ENCODE results near the gene CDC16.
A peak's percentile ranks its signal among the peaks of the same experiment; 100 is the strongest.
"Not testable (repeated sequence)": the region's sequence is repeated elsewhere in the genome, so short reads cannot be mapped to it uniquely, and the experiment has no call there.

Gene CDC16

GRCh38 chr13:114234645-114235421 is at the start of gene CDC16:
Gene CDC16 (plus strand): TSS chr13:114234897. CDS start chr13:114235085, 188 bp downstream.
- peak; percentile 92 for DNase-seq

- DNase-seq, result no peak
Observed at GRCh38 chr13:114185182-114185971, 49.3 kb upstream of the CDC16 start.

GRCh38 chr13:114194853-114195252 is 39.8 kb upstream of the CDC16 start:
- no peak for DNase-seq

GRCh38 chr13:114196629-114197028 is 38.1 kb upstream of the CDC16 start:
- no peak for DNase-seq

- DNase-seq, result no peak
Observed at GRCh38 chr13:114198556-114198955, 36.1 kb upstream of the CDC16 start.

GRCh38 chr13:114199526-114199925 is 35.2 kb upstream of the CDC16 start:
- not testable (repeated sequence) for DNase-seq

- DNase-seq, result no peak
Observed at GRCh38 chr13:114199954-114200353, 34.7 kb upstream of the CDC16 start.

GRCh38 chr13:114200399-114200911 is 34.2 kb upstream of the CDC16 start:
- peak; percentile 7 for DNase-seq

- no peak for DNase-seq
Observed at GRCh38 chr13:114202581-114202980, 32.1 kb upstream of the CDC16 start.

GRCh38 chr13:114203536-114203935 is 31.2 kb upstream of the CDC16 start:
- no peak for DNase-seq

GRCh38 chr13:114204894-114205293 is 29.8 kb upstream of the CDC16 start:
- no peak for DNase-seq

- no peak for DNase-seq
Observed at GRCh38 chr13:114208134-114208533, 26.6 kb upstream of the CDC16 start.

GRCh38 chr13:114211446-114212157 is 23.1 kb upstream of the CDC16 start:
- no peak for DNase-seq

GRCh38 chr13:114212158-114212495 is 22.6 kb upstream of the CDC16 start:
- peak; percentile 65 for DNase-seq

- DNase-seq, result no peak
Observed at GRCh38 chr13:114213980-114214379, 20.7 kb upstream of the CDC16 start.

- no peak for DNase-seq
Observed at GRCh38 chr13:114219392-114219791, 15.3 kb upstream of the CDC16 start.

- DNase-seq, result no peak
Observed at GRCh38 chr13:114222461-114222968, 12.2 kb upstream of the CDC16 start.

GRCh38 chr13:114224201-114224600 is 10.5 kb upstream of the CDC16 start:
- DNase-seq, result no peak

GRCh38 chr13:114225610-114226009 is 9.1 kb upstream of the CDC16 start:
- no peak for DNase-seq

- DNase-seq, result no peak
Observed at GRCh38 chr13:114226088-114226487, 8.6 kb upstream of the CDC16 start.

- DNase-seq, result peak; percentile 68
Observed at GRCh38 chr13:114226699-114227323, 7.9 kb upstream of the CDC16 start.

- DNase-seq, result no peak
Observed at GRCh38 chr13:114227528-114227927, 7.2 kb upstream of the CDC16 start.

- DNase-seq, result no peak
Observed at GRCh38 chr13:114228176-114228575, 6.5 kb upstream of the CDC16 start.

All from fibroblast of skin of right quadriceps (primary cell).